CD4-positive, alpha-beta T cell (primary cell): Measurements from ENCODE around the gene BOLA3. TPM values are rescaled to one million over a fixed set of nuclear protein-coding genes. Genes with fewer than 3 reads are reported as not detected.
"Not testable (repeated sequence)": the region's sequence is repeated elsewhere in the genome, so short reads cannot be mapped to it uniquely, and the experiment has no call there.

Experiments
- ATAC-seq: fragments of 200-7000 bp; cut with Tn5 transposase; one replicate; pipeline ENCODE4 v1.10.0; 2022; ENCODE audit warnings: mild to moderate bottlenecking; ENCODE audit not compliant: poor library complexity
- CTCF ChIA-PET: fragments of 350-600 bp; sonication (Branson Sonifier 250); formaldehyde crosslinking; loops from one replicate; lab custom pipeline; 2021; ENCODE audit warnings: antibody characterized with exemption, inconsistent platforms; lab: Charles Lee
- POLR2A ChIA-PET: fragments of 350-600 bp; sonication (Branson Sonifier 250); formaldehyde crosslinking; loops from one replicate; lab custom pipeline; 2021; ENCODE audit warnings: antibody characterized with exemption, inconsistent platforms; lab: Charles Lee
- DNase-seq, 14 experiments: peaks; one replicate each; pipeline ENCODE4 v3.0.0-alpha.2; 2013 to 2020; ENCODE audit warnings: mixed read lengths in 2 of 14
- H3K27ac ChIP-seq, 2 donors: one replicate each; pipeline versions ENCODE4 v1.5.1 to v1.7.0; 2013; ENCODE audit warnings: low read length in 2 of 2, low read depth in 1 of 2, mild to moderate bottlenecking in 1 of 2
- H3K27me3 ChIP-seq, 2 experiments: 1 replicate in 1 of 2; 2 replicates in 1 of 2; pipeline versions ENCODE4 v1.6.1 to v1.7.0; 2013; ENCODE audit warnings: low read length in 2 of 2, control low read depth in 1 of 2, mild to moderate bottlenecking in 1 of 2, moderate library complexity in 1 of 2; ENCODE audit not compliant: insufficient read depth in 2 of 2, control insufficient read depth in 1 of 2
- H3K36me3 ChIP-seq: one replicate; pipeline ENCODE4 v1.6.1; 2013; ENCODE audit warnings: low read length, control low read depth; ENCODE audit not compliant: insufficient read depth
- H3K4me1 ChIP-seq: one replicate; pipeline ENCODE4 v1.6.1; 2013; ENCODE audit warnings: low read length, control low read depth; ENCODE audit not compliant: insufficient read depth
- H3K4me3 ChIP-seq: one replicate; pipeline ENCODE4 v1.5.1; 2013; ENCODE audit warnings: mild to moderate bottlenecking, low read length, moderate library complexity
- H3K9me3 ChIP-seq, 2 experiments: 1 replicate in 1 of 2; 2 replicates in 1 of 2; pipeline versions ENCODE4 v1.6.1 to v1.7.0; 2013; ENCODE audit warnings: low read length in 2 of 2, mild to moderate bottlenecking in 2 of 2, control low read depth in 1 of 2, moderate library complexity in 1 of 2; ENCODE audit not compliant: control insufficient read depth in 1 of 2, insufficient read depth in 1 of 2
- H3K27ac Mint-ChIP-seq: one replicate; pipeline ENCODE4 v1.8.0; 2020; ENCODE audit warnings: mixed read lengths
- H3K27me3 Mint-ChIP-seq: one replicate; pipeline ENCODE4 v1.8.0; 2021; ENCODE audit warnings: mixed read lengths
- H3K36me3 Mint-ChIP-seq: one replicate; pipeline ENCODE4 v1.8.0; 2021; ENCODE audit warnings: low read depth, mixed read lengths
- H3K4me1 Mint-ChIP-seq: one replicate; pipeline ENCODE4 v1.8.0; 2021; ENCODE audit warnings: low read depth, mixed read lengths
- H3K4me3 Mint-ChIP-seq: one replicate; pipeline ENCODE4 v1.8.0; 2020; ENCODE audit warnings: mild to moderate bottlenecking, mixed read lengths
- H3K9me3 Mint-ChIP-seq: one replicate; pipeline ENCODE4 v1.8.0; 2020; ENCODE audit warnings: mixed read lengths
- CTCF ChIP-seq: fragments of 200-600 bp; IDR thresholded peaks from one replicate; pipeline ENCODE4 v1.8.0; 2022; ENCODE audit warnings: antibody characterized with exemption, mild to moderate bottlenecking
- intact Hi-C, 2 experiments: fragments of 100-400 bp; cut with DNase I in 1 of 2; cut with micrococcal nuclease in 1 of 2; formaldehyde crosslinking; loops; one replicate each; pipeline versions ENCODE4 v1.15.1 to v1.9.0; 2023 to 2025; cut with DNase I, micrococcal nuclease
- total RNA-seq, 174 experiments: library from RNA in 2 of 174; stranded (reverse) in 2 of 174; gene quantifications; one replicate each; pipeline ENCODE4 v1.2.3 and lab custom pipeline; 2021 to 2026

The BOLA3 gene
- total RNA-seq, 2 experiments from 2014 or later = 11.4 to 12.9 TPM

- H3K36me3 Mint-ChIP-seq = peaks cover 14% of the 10 kb centered on the region
- ATAC-seq (no peak), DNase-seq (no peak)
- Histone ChIP-seq H3K27me3 (peaks cover 3% of the 10 kb centered on the region in 2 experiments), H3K9me3 (peaks cover 0 to 6% of the 10 kb centered on the region in 2 experiments), H3K4me1 (no peaks in the 10 kb centered on the region), H3K27ac (no peak overlapping the region), H3K36me3 (peaks cover 8% of the 10 kb centered on the region), H3K4me3 (no peak overlapping the region)
- TF ChIP-seq CTCF = no peak
- H3K27ac Mint-ChIP-seq = no peak overlapping the region
- H3K4me1 Mint-ChIP-seq = no peaks in the 10 kb centered on the region
- ChIA-PET CTCF (no interaction called here), POLR2A (no interaction called here)
- no peaks in the 10 kb centered on the region for H3K9me3 Mint-ChIP-seq
- no peak overlapping the region for H3K4me3 Mint-ChIP-seq
- intact Hi-C loops = no loop called here
- H3K27me3 Mint-ChIP-seq = no peaks in the 10 kb centered on the region
Observed at GRCh38 chr2:74130211-74130995, 17.3 kb downstream of the BOLA3 start.

- no peak for DNase-seq
- ChIA-PET CTCF (no interaction called here), POLR2A (no interaction called here)
Observed at GRCh38 chr2:74128206-74128605, 19.5 kb downstream of the BOLA3 start.

GRCh38 chr2:74123955-74124354 is 23.8 kb downstream of the BOLA3 start:
- DNase-seq, H3K36me3 ChIP-seq, H3K27me3 Mint-ChIP-seq, H3K9me3 Mint-ChIP-seq, CTCF ChIA-PET, POLR2A ChIA-PET, H3K36me3 Mint-ChIP-seq, intact Hi-C loops, H3K4me3 ChIP-seq, H3K27ac Mint-ChIP-seq, H3K27me3 ChIP-seq, H3K27ac ChIP-seq, H3K4me3 Mint-ChIP-seq, ATAC-seq: not testable (repeated sequence)
- Histone ChIP-seq H3K4me1 (peaks cover 10% of the 10 kb centered on the region), H3K9me3 (peaks cover 6 to 21% of the 10 kb centered on the region in 2 experiments)
- peaks cover 11% of the 10 kb centered on the region for H3K4me1 Mint-ChIP-seq

More at GRCh38 chr2:74128206-74128605, 19.5 kb downstream of the BOLA3 start:
- H3K4me3 Mint-ChIP-seq = no peak overlapping the region
- Histone ChIP-seq H3K4me3 (no peak overlapping the region), H3K27ac (no peak overlapping the region), H3K27me3 (peaks cover 3% of the 10 kb centered on the region in 2 experiments), H3K36me3 (no peaks in the 10 kb centered on the region), H3K4me1 (no peaks in the 10 kb centered on the region), H3K9me3 (peaks cover 0 to 10% of the 10 kb centered on the region in 2 experiments)
- no peak overlapping the region for H3K27ac Mint-ChIP-seq
- no peaks in the 10 kb centered on the region for H3K9me3 Mint-ChIP-seq
- H3K4me1 Mint-ChIP-seq = no peaks in the 10 kb centered on the region
- no peak for TF ChIP-seq CTCF
- H3K27me3 Mint-ChIP-seq = no peaks in the 10 kb centered on the region
- H3K36me3 Mint-ChIP-seq = peaks cover 3% of the 10 kb centered on the region
- intact Hi-C loops = no loop called here
- no peak for ATAC-seq

- H3K27me3 ChIP-seq, ATAC-seq, H3K4me3 ChIP-seq, H3K27me3 Mint-ChIP-seq, H3K36me3 Mint-ChIP-seq, H3K27ac ChIP-seq, DNase-seq, H3K9me3 Mint-ChIP-seq, H3K36me3 ChIP-seq, intact Hi-C loops: not testable (repeated sequence)
- ChIA-PET POLR2A (interaction anchor here (0.7 to 3.1 kb wide), 4 partner anchors 26 to 336 kb away, joined by 3 to 23 read pairs (median 12); partner anchors contain the start of genes BOLA3, MOB1A and WBP1), CTCF (interaction anchor here (2.7 to 2.9 kb wide), 2 partner anchors 26 to 56 kb away, joined by 11 to 14 read pairs; partner anchors contain the start of genes BOLA3 and MOB1A)
- Mint-ChIP-seq H3K4me1 (peaks cover 11% of the 10 kb centered on the region), H3K4me3 (peak overlapping the region; percentile 38), H3K27ac (peak overlapping the region; percentile 24)
- peaks cover 6 to 21% of the 10 kb centered on the region in 2 experiments for H3K9me3 ChIP-seq
- H3K4me1 ChIP-seq = peaks cover 10% of the 10 kb centered on the region
Observed at GRCh38 chr2:74121846-74122245, 25.9 kb downstream of the BOLA3 start.
